Choroid plexus epithelial cell (primary cell): ENCODE data around the gene ARHGEF7.

Source experiments
- DNase-seq: peaks from one replicate; pipeline ENCODE4 v3.0.0-alpha.2; 2010; ENCODE audit warnings: low read depth
- H3K4me3 ChIP-seq: 2 replicates; pipeline ENCODE4 v1.5.1; 2011; ENCODE audit warnings: low read depth, mild to moderate bottlenecking, control low read depth, low read length, moderate library complexity
- TF ChIP-seq, protein P1 (sequence below): conservative IDR thresholded peaks from 2 replicates; pipeline ENCODE4 v1.5.1; 2011; ENCODE audit warnings: low read depth, mild to moderate bottlenecking, control low read depth, inconsistent platforms, low read length, moderate library complexity

Gene ARHGEF7

DNA sequence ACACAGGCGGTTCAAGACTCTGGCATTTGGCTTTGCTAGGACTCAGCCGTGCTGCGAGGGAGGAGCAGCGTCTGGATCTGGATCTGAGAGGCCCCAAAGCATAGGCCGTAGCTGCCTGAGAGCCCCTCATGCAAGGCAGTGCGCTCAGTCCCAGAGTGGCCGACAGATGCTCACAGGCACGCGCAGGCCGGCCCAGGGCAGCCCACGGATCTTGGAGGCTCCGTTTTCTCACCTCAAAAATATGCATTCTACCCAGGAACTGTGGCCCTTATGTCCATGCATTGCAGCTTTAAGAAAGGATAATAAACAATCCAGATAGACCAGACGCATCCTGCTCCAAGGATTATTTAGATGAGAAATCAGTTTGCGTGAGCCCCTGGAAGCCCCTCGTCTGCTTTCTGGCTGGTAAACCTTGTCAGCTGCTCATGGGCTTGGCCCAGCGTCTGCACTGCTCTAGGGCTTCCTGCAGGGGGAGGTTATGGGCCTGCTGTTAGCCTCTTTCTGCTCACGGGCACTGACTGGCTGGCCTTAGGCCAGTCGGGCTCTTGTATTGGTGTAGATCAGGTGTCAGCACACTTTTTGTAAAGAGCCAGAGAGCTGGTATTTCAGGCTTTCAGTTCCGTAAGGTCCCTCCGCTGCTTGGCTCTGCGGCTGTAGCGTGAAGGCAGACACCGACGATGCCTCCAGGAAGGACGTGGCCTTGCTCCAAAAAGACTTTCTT lies 229.5 kb downstream of the ARHGEF7 start:
- no peak overlapping the region for H3K4me3 ChIP-seq
- TF ChIP-seq, protein P1, sequence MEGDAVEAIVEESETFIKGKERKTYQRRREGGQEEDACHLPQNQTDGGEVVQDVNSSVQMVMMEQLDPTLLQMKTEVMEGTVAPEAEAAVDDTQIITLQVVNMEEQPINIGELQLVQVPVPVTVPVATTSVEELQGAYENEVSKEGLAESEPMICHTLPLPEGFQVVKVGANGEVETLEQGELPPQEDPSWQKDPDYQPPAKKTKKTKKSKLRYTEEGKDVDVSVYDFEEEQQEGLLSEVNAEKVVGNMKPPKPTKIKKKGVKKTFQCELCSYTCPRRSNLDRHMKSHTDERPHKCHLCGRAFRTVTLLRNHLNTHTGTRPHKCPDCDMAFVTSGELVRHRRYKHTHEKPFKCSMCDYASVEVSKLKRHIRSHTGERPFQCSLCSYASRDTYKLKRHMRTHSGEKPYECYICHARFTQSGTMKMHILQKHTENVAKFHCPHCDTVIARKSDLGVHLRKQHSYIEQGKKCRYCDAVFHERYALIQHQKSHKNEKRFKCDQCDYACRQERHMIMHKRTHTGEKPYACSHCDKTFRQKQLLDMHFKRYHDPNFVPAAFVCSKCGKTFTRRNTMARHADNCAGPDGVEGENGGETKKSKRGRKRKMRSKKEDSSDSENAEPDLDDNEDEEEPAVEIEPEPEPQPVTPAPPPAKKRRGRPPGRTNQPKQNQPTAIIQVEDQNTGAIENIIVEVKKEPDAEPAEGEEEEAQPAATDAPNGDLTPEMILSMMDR = peak; percentile 70
- peak; percentile 71 for DNase-seq

DNA sequence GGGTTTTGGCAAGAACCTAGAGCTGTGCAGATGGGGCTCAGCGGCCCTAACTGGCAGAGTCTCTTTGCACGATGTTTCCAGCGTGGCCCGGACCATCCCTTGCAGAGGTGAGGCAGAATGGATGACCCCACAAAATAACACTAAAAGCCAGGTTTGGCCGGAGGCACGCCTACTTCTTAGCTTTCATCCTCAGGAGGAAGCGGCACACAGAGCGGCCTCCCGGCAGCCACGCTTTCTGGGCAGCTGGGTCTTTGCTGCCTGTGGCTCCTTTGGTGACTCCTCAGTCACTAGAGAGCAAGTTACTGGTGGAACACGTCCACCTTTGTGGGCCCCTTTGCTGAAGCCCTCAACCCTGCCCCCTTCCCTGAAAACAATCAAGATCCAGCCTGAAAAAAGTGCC lies 230.6 kb downstream of the ARHGEF7 start:
- TF ChIP-seq, protein P1 = no peak
- H3K4me3 ChIP-seq = no peak overlapping the region
- no peak for DNase-seq

DNA sequence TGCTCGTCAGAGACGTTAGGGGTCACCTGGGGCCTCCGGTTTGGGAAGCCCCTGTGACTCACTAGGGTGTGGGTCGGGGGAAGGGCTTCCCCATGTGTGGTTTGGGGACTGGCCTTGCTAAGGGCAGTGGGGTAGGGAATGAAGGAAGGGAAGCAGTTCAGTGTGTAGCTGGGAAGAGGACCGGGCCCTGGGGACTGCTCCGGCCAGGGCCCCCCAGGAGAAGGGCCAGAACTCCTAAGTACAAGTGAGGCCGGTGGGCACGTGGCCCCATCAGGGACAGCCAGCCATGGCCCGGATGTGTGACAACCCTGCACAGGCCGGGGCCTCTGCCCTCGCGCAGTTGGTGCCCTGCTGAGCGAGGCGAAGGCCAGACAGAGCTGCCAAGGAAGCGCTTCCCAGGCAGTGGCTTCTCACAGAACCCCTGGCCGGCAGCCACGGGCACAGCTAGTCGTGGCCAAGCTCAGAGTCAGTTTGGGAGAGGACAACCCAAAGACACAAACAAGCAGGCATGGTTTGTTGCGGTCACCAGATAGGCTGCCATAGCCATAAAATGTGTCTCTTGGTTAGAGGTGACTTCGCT lies 231.1 kb downstream of the ARHGEF7 start:
- no peak overlapping the region for H3K4me3 ChIP-seq
- no peak for DNase-seq
- TF ChIP-seq, protein P1 = no peak

DNA sequence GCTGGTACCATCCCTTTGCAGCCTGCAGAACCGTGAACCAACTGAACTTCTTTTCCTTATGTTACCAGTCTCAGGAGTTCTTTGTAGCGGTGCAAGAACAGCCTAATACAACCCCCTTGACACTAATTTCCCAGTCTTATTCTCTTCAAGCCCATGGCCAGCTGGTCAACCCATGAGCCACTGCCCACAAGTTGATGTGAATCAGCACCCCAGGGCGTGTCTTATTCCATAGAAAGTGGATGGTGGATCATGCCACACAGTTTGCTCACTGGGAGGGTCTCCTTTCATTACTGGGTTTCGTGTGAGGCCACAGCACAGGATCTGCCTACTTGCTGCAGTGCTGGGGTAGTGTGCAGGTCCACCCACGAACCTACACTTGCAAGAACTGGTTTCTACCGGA lies 232.3 kb downstream of the ARHGEF7 start:
- DNase-seq = no peak
- no peak overlapping the region for H3K4me3 ChIP-seq
- TF ChIP-seq, protein P1 = no peak

DNA sequence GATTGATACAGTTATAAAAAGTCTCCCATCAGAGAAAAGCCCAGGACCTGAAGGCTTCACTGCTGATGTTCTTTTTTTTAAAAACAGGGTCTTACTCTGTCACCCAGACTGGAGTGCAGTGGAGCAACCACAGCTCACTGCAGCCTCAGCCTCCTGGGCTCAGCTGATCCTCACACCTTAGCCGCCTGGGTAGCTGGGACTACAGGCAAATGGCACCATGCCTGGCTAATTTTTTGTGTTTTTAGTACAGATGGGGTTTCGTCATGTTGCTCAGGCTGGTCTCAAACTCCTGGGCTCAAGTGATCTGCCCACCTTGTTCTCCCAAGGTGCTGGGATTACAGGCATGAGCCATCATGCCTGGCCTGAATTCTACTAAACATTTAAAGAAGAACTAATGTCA lies 238.4 kb downstream of the ARHGEF7 start:
- no peak overlapping the region for H3K4me3 ChIP-seq
- TF ChIP-seq, protein P1 = no peak
- no peak for DNase-seq

DNA sequence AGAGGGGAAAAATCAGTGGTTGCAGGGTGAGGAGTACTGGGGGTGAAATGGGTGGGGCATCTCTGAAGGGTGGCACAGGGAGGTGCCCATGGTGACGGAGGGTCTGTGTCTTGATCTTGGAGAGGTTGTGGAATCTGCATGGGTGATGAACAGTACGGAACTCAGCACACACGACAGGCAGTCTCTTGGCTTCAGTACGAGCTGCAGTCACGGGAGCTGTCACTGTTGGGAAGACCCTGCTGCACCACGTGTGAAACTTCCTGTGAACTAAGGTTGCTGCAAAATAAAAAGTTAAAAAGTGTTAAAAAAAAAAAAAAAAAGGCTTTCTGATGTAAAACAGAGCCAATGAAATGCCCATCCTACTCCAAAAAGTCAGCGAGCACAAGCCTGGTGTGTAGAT lies 239.7 kb downstream of the ARHGEF7 start:
- TF ChIP-seq, protein P1 = no peak
- DNase-seq = no peak
- H3K4me3 ChIP-seq = no peak overlapping the region
